SH-SY5Y (cell line): Measurements from ENCODE around the gene CMTM4.

Experiments
- GATA2 ChIP-seq: IDR thresholded peaks from 2 replicates; pipeline ENCODE4 v1.6.1; 2011; ENCODE audit warnings: mild to moderate bottlenecking, low read depth, low read length
- GATA3 ChIP-seq: IDR thresholded peaks from 2 replicates; pipeline ENCODE4 v1.6.1; 2011; ENCODE audit warnings: low read depth, mild to moderate bottlenecking, low read length, moderate library complexity

GRCh38 chr16:66676599-66676998, 19.9 kb downstream of the CMTM4 start:
- no peak for TF ChIP-seq GATA2
- TF ChIP-seq GATA3, result no peak
